ENCODE measurements around the gene EYA2. TPM values are rescaled to one million over a fixed set of nuclear protein-coding genes. Genes with fewer than 3 reads are reported as not detected.

EYA2 gene
- polyA plus RNA-seq, 1 experiment, result 4.0 TPM

GRCh38 chr20:46994341-46994740 is 99.7 kb downstream of the EYA2 start:
- DNase-seq (ENCODE audit: low read depth, low spot score), result no peak
- no peak overlapping the region for H3K27ac ChIP-seq (ENCODE audit: low read depth, low read length)
- no peak for TF ChIP-seq CTCF (IDR thresholded peaks at IDR 0.05; ENCODE audit: low read depth, low read length)
- CTCF ChIA-PET, result interaction anchor here (0.7 kb wide), 1 partner anchor 204 kb away, joined by 3 read pairs; no protein-coding TSS in a partner anchor
- H3K4me3 ChIP-seq (ENCODE audit: low read depth, low read length), result no peak overlapping the region
- no peaks in the 10 kb centered on the region for H3K27me3 ChIP-seq (ENCODE audit: control insufficient read depth, insufficient read depth, low read length)
- POLR2A ChIA-PET, result no interaction called here
- H3K9me3 ChIP-seq (ENCODE audit: control insufficient read depth, insufficient read depth, low read length), result no peaks in the 10 kb centered on the region

- Histone ChIP-seq H3K4me3 (ENCODE audit: low read depth, low read length) (no peak overlapping the region), H3K27ac (ENCODE audit: low read depth, low read length) (no peak overlapping the region), H3K9me3 (ENCODE audit: control insufficient read depth, insufficient read depth, low read length) (no peaks in the 10 kb centered on the region), H3K27me3 (ENCODE audit: control insufficient read depth, insufficient read depth, low read length) (no peaks in the 10 kb centered on the region)
- DNase-seq (ENCODE audit: low read depth, low spot score), result no peak
- ChIA-PET CTCF (no interaction called here), POLR2A (no interaction called here)
- no peak for TF ChIP-seq CTCF (IDR thresholded peaks at IDR 0.05; ENCODE audit: low read depth, low read length)
Measured at GRCh38 chr20:46995561-46996142, 101.0 kb downstream of the EYA2 start.

- POLR2A ChIA-PET, result no interaction called here
- no peaks in the 10 kb centered on the region; the same call in 1 of the 2 replicates for H3K9me3 ChIP-seq (ENCODE audit: control insufficient read depth, insufficient read depth, low read length)
- H3K27ac ChIP-seq (ENCODE audit: low read depth, low read length), result no peak overlapping the region
- no peaks in the 10 kb centered on the region for H3K27me3 ChIP-seq (ENCODE audit: control insufficient read depth, insufficient read depth, low read length)
- TF ChIP-seq CTCF (IDR thresholded peaks at IDR 0.05; ENCODE audit: low read depth, low read length), result no peak
- H3K4me3 ChIP-seq (ENCODE audit: low read depth, low read length), result no peak overlapping the region
- no peak for DNase-seq (ENCODE audit: low read depth, low spot score)
- CTCF ChIA-PET, result no interaction called here
Measured at GRCh38 chr20:46997187-46997586, 102.5 kb downstream of the EYA2 start.

- H3K27ac ChIP-seq (ENCODE audit: low read depth, low read length), result no peak overlapping the region
- no peaks in the 10 kb centered on the region; the same call in 1 of the 2 replicates for H3K9me3 ChIP-seq (ENCODE audit: control insufficient read depth, insufficient read depth, low read length)
- POLR2A ChIA-PET, result no interaction called here
- no peak for TF ChIP-seq CTCF (IDR thresholded peaks at IDR 0.05; ENCODE audit: low read depth, low read length)
- no peaks in the 10 kb centered on the region for H3K27me3 ChIP-seq (ENCODE audit: control insufficient read depth, insufficient read depth, low read length)
- CTCF ChIA-PET, result interaction anchor here (1.7 kb wide), 1 partner anchor 10 kb away, joined by 3 read pairs; no protein-coding TSS in a partner anchor
- no peak for DNase-seq (ENCODE audit: low read depth, low spot score)
- no peak overlapping the region for H3K4me3 ChIP-seq (ENCODE audit: low read depth, low read length)
Measured at GRCh38 chr20:46998477-46999240, 104.0 kb downstream of the EYA2 start.

DNA sequence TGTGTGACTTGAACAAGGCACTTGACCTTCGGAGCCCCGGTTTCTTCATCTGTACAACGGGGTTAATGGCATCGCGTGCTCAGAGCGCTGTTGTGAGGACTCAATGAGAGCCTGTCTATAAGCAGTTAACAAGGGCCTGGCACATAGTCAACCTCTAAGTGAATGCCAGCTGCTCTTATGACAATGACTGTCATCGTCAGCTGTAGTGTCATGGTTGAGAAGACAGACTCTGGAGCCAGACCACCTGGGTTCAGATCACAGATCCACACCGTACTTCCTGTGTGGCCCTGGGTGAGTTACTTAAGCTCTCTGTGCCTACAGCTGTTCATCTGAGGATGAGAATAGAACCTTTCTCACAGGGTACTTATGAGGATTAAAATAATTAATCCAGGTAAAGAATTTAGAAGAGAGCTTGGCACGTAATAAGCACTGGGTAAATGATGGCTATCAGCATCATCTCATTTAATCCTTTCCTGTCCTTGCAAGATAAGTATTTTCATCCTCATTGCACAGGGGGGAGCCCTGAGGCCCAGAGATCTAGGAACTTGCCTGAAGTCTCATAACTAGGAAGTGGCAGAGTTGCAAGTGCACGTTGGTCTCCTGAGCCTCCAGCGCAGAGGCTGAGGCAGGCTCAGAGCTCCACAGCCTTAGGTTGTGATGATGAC is 105.3 kb downstream of the EYA2 start:
- H3K4me3 ChIP-seq (ENCODE audit: low read depth, low read length), result no peak overlapping the region
- ChIA-PET POLR2A (no interaction called here), CTCF (interaction anchor here (1.7 kb wide), 1 partner anchor 11 kb away, joined by 3 read pairs; no protein-coding TSS in a partner anchor)
- no peak for DNase-seq (ENCODE audit: low read depth, low spot score)
- TF ChIP-seq CTCF (IDR thresholded peaks at IDR 0.05; ENCODE audit: low read depth, low read length), result no peak
- H3K27me3 ChIP-seq (ENCODE audit: control insufficient read depth, insufficient read depth, low read length), result no peaks in the 10 kb centered on the region
- no peak overlapping the region for H3K27ac ChIP-seq (ENCODE audit: low read depth, low read length)
- peaks cover 4% of the 10 kb centered on the region; the same call in 1 of the 2 replicates for H3K9me3 ChIP-seq (ENCODE audit: control insufficient read depth, insufficient read depth, low read length)
